ENCODE data around the gene LDB3. TPM values are rescaled to one million over a fixed set of nuclear protein-coding genes. Genes with fewer than 3 reads are reported as not detected.

LDB3 gene
- total RNA-seq, 2 experiments from 2014 or later: 0.07 to 0.09 TPM

GRCh38 chr10:86715156-86715795 lies 47.0 kb downstream of the LDB3 start:
- no peak overlapping the region for H3K4me3 Mint-ChIP-seq
- TF ChIP-seq CTCF (IDR thresholded peaks at IDR 0.05): no peak
- POLR2A ChIA-PET: no interaction called here
- no peaks in the 10 kb centered on the region for H3K9me3 Mint-ChIP-seq
- H3K36me3 Mint-ChIP-seq (ENCODE audit: low read depth): no peaks in the 10 kb centered on the region
- peaks cover 11% of the 10 kb centered on the region for H3K4me1 Mint-ChIP-seq (ENCODE audit: low read depth)
- ATAC-seq (no peak), DNase-seq (no peak)
- H3K27ac Mint-ChIP-seq: no peak overlapping the region
- no peaks in the 10 kb centered on the region for H3K27me3 Mint-ChIP-seq
- intact Hi-C loops (cut with micrococcal nuclease): no loop called here
- CTCF ChIA-PET: interaction anchor here (0.6 to 2.1 kb wide), 3 partner anchors 21 to 1223 kb away, joined by 3 to 5 read pairs (median 4); no protein-coding TSS in a partner anchor

- TF ChIP-seq CTCF (IDR thresholded peaks at IDR 0.05): no peak
- no peaks in the 10 kb centered on the region for H3K36me3 Mint-ChIP-seq (ENCODE audit: low read depth)
- H3K9me3 Mint-ChIP-seq: no peaks in the 10 kb centered on the region
- ATAC-seq (no peak), DNase-seq (no peak)
- no peaks in the 10 kb centered on the region for H3K27me3 Mint-ChIP-seq
- no peak overlapping the region for H3K4me3 Mint-ChIP-seq
- intact Hi-C loops (cut with micrococcal nuclease): no loop called here
- peaks cover 6% of the 10 kb centered on the region for H3K4me1 Mint-ChIP-seq (ENCODE audit: low read depth)
- no peak overlapping the region for H3K27ac Mint-ChIP-seq
- CTCF ChIA-PET: interaction anchor here (1.4 to 2.1 kb wide), 2 partner anchors 22 to 27 kb away, joined by 4 to 5 read pairs; no protein-coding TSS in a partner anchor
- POLR2A ChIA-PET: no interaction called here
Observed at GRCh38 chr10:86715836-86716235, 47.5 kb downstream of the LDB3 start.

DNA sequence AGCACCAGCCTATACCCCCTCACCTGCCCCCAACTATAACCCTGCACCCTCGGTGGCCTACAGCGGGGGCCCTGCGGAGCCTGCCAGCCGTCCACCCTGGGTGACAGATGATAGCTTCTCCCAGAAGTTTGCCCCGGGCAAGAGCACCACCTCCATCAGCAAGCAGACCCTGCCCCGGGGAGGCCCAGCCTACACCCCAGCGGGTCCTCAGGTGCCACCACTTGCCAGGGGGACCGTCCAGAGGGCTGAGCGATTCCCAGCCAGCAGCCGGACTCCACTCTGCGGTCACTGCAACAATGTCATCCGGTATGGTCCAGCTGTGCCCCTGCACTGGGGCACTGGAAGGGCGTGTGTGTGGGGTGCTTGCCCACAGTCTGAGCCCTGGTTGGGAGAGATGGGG lies 48.2 kb downstream of the LDB3 start:
- ChIA-PET POLR2A (no interaction called here), CTCF (no interaction called here)
- Mint-ChIP-seq H3K27me3 (no peaks in the 10 kb centered on the region), H3K27ac (no peak overlapping the region), H3K36me3 (ENCODE audit: low read depth) (no peaks in the 10 kb centered on the region), H3K4me1 (ENCODE audit: low read depth) (peaks cover 4% of the 10 kb centered on the region), H3K9me3 (no peaks in the 10 kb centered on the region), H3K4me3 (no peak overlapping the region)
- ATAC-seq (no peak), DNase-seq (no peak)
- intact Hi-C loops (cut with micrococcal nuclease): no loop called here
- no peak for TF ChIP-seq CTCF (IDR thresholded peaks at IDR 0.05)

GRCh38 chr10:86718556-86718955 lies 50.2 kb downstream of the LDB3 start:
- H3K9me3 Mint-ChIP-seq: no peaks in the 10 kb centered on the region
- POLR2A ChIA-PET: no interaction called here
- no peak overlapping the region for H3K4me3 Mint-ChIP-seq
- DNase-seq (no peak), ATAC-seq (no peak)
- intact Hi-C loops (cut with micrococcal nuclease): no loop called here
- H3K27ac Mint-ChIP-seq: no peak overlapping the region
- CTCF ChIA-PET: interaction anchor here (1.0 kb wide), 1 partner anchor 23 kb away, joined by 3 read pairs; no protein-coding TSS in a partner anchor
- TF ChIP-seq CTCF (IDR thresholded peaks at IDR 0.05): no peak
- no peaks in the 10 kb centered on the region for H3K36me3 Mint-ChIP-seq (ENCODE audit: low read depth)
- H3K4me1 Mint-ChIP-seq (ENCODE audit: low read depth): peaks cover 7% of the 10 kb centered on the region
- no peaks in the 10 kb centered on the region for H3K27me3 Mint-ChIP-seq

GRCh38 chr10:86721232-86721631 lies 52.9 kb downstream of the LDB3 start:
- DNase-seq (no peak), ATAC-seq (no peak)
- no peak for TF ChIP-seq CTCF (IDR thresholded peaks at IDR 0.05)
- POLR2A ChIA-PET: no interaction called here
- Mint-ChIP-seq H3K4me3 (no peak overlapping the region), H3K4me1 (ENCODE audit: low read depth) (peaks cover 7% of the 10 kb centered on the region), H3K36me3 (ENCODE audit: low read depth) (no peaks in the 10 kb centered on the region), H3K9me3 (no peaks in the 10 kb centered on the region), H3K27ac (no peak overlapping the region), H3K27me3 (no peaks in the 10 kb centered on the region)
- intact Hi-C loops (cut with micrococcal nuclease): no loop called here
- CTCF ChIA-PET: interaction anchor here (1.4 kb wide), 1 partner anchor 28 kb away, joined by 5 read pairs; no protein-coding TSS in a partner anchor

All from activated CD8-positive, alpha-beta T cell treated with anti-CD3 and anti-CD28 coated beads for 36 hours (primary cell).